Liver (tissue), 3 donors: ENCODE data around the gene ZNF335.

Source experiments
- EGR1 ChIP-seq, 2 donors: IDR thresholded peaks; 2 replicates each; pipeline ENCODE4 v1.6.1; 2016 to 2018; ENCODE audit warnings: antibody characterized with exemption in 2 of 2, low read depth in 2 of 2
- FOXA1 ChIP-seq: IDR thresholded peaks from 2 replicates; pipeline ENCODE4 v1.6.1; 2016; ENCODE audit warnings: antibody characterized with exemption
- FOXA2 ChIP-seq: IDR thresholded peaks from 2 replicates; pipeline ENCODE4 v1.6.1; 2016; ENCODE audit warnings: antibody characterized with exemption
- GABPA ChIP-seq, 2 donors: IDR thresholded peaks in 1 of 2; conservative IDR thresholded peaks in 1 of 2; 2 replicates each; pipeline ENCODE4 v1.6.1; 2016; ENCODE audit warnings: antibody characterized with exemption in 2 of 2, mild to moderate bottlenecking in 1 of 2, moderate library complexity in 1 of 2
- JUND ChIP-seq, 2 donors: IDR thresholded peaks; 2 replicates each; pipeline ENCODE4 v1.6.1; 2016; ENCODE audit warnings: antibody characterized with exemption in 2 of 2
- RAD21 ChIP-seq, 2 donors: IDR thresholded peaks; 2 replicates each; pipeline ENCODE4 v1.6.1; 2016; ENCODE audit warnings: antibody characterized with exemption in 2 of 2, mild to moderate bottlenecking in 2 of 2
- RXRA ChIP-seq, 2 donors: IDR thresholded peaks; 2 replicates each; pipeline ENCODE4 v1.6.1; 2017 to 2018; ENCODE audit warnings: antibody characterized with exemption in 2 of 2, mild to moderate bottlenecking in 1 of 2
- SP1 ChIP-seq: IDR thresholded peaks from 2 replicates; pipeline ENCODE4 v1.6.1; 2018; ENCODE audit warnings: antibody characterized with exemption, mild to moderate bottlenecking
- TAF1 ChIP-seq: conservative IDR thresholded peaks from 2 replicates; pipeline ENCODE4 v1.6.1; 2016; ENCODE audit warnings: antibody characterized with exemption, mild to moderate bottlenecking
- TF ChIP-seq, protein P1 (sequence below): fragments of 150-350 bp; IDR thresholded peaks from 2 replicates; pipeline ENCODE4 v1.5.1; 2017; ENCODE audit warnings: improper control_type of control experiment, low read depth, low read length; ENCODE audit not compliant: missing input control
- TF ChIP-seq, protein P2 (sequence below): IDR thresholded peaks from 2 replicates; pipeline ENCODE4 v1.6.1; 2016; ENCODE audit warnings: antibody characterized with exemption, mild to moderate bottlenecking
- TF ChIP-seq, protein P3 (sequence below): IDR thresholded peaks from 2 replicates; pipeline ENCODE4 v1.6.1; 2016; ENCODE audit warnings: antibody characterized with exemption
- TF ChIP-seq, protein P4 (sequence below): IDR thresholded peaks from 2 replicates; pipeline ENCODE4 v1.6.1; 2016; ENCODE audit warnings: antibody characterized with exemption
- TF ChIP-seq, protein P5 (sequence below): IDR thresholded peaks from 2 replicates; pipeline ENCODE4 v1.6.1; 2016; ENCODE audit warnings: antibody characterized with exemption
- donor health status: healthy.
- donor health status: healthy.

DNA sequence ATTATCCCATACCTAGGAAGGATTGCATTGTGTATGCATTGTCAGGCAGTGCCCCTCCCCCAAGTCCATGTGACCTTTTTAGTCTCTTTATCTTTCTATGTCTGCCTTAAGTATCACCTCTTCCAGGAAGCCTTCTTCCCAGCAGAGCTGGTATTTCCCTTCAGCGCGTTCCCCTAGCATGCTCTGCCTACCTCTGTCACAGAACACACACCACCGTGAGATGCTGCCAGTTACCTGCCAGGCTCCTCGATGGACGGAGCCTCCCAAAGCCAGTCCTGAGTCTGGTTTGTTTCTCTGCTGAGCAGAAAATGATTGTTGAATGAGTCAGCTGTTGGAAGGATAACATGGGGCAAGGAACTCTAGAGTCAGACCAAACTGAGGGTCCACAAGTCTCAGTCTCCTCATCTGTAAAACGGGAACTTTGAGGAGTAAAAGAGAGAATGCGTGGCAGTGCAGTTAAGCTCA, 11.3 kb upstream of the ZNF335 start:
- TF ChIP-seq, protein P1, sequence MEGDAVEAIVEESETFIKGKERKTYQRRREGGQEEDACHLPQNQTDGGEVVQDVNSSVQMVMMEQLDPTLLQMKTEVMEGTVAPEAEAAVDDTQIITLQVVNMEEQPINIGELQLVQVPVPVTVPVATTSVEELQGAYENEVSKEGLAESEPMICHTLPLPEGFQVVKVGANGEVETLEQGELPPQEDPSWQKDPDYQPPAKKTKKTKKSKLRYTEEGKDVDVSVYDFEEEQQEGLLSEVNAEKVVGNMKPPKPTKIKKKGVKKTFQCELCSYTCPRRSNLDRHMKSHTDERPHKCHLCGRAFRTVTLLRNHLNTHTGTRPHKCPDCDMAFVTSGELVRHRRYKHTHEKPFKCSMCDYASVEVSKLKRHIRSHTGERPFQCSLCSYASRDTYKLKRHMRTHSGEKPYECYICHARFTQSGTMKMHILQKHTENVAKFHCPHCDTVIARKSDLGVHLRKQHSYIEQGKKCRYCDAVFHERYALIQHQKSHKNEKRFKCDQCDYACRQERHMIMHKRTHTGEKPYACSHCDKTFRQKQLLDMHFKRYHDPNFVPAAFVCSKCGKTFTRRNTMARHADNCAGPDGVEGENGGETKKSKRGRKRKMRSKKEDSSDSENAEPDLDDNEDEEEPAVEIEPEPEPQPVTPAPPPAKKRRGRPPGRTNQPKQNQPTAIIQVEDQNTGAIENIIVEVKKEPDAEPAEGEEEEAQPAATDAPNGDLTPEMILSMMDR, result no peak
- TF ChIP-seq RXRA (IDR thresholded peaks at IDR 0.05) (no peak), RAD21 (IDR thresholded peaks at IDR 0.05) (no peak), JUND (IDR thresholded peaks at IDR 0.05) (no peak), EGR1 (IDR thresholded peaks at IDR 0.05; ENCODE audit: low read depth in 2 of 2) (no peak), SP1 (no peak), FOXA1 (no peak), FOXA2 (no peak), GABPA (IDR thresholded peaks at IDR 0.05 in 1 of 2, conservative IDR thresholded peaks at IDR 0.05 in 1 of 2) (no peak), TAF1 (no peak)
- TF ChIP-seq, protein P2, sequence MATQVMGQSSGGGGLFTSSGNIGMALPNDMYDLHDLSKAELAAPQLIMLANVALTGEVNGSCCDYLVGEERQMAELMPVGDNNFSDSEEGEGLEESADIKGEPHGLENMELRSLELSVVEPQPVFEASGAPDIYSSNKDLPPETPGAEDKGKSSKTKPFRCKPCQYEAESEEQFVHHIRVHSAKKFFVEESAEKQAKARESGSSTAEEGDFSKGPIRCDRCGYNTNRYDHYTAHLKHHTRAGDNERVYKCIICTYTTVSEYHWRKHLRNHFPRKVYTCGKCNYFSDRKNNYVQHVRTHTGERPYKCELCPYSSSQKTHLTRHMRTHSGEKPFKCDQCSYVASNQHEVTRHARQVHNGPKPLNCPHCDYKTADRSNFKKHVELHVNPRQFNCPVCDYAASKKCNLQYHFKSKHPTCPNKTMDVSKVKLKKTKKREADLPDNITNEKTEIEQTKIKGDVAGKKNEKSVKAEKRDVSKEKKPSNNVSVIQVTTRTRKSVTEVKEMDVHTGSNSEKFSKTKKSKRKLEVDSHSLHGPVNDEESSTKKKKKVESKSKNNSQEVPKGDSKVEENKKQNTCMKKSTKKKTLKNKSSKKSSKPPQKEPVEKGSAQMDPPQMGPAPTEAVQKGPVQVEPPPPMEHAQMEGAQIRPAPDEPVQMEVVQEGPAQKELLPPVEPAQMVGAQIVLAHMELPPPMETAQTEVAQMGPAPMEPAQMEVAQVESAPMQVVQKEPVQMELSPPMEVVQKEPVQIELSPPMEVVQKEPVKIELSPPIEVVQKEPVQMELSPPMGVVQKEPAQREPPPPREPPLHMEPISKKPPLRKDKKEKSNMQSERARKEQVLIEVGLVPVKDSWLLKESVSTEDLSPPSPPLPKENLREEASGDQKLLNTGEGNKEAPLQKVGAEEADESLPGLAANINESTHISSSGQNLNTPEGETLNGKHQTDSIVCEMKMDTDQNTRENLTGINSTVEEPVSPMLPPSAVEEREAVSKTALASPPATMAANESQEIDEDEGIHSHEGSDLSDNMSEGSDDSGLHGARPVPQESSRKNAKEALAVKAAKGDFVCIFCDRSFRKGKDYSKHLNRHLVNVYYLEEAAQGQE, result no peak
- TF ChIP-seq, protein P3, sequence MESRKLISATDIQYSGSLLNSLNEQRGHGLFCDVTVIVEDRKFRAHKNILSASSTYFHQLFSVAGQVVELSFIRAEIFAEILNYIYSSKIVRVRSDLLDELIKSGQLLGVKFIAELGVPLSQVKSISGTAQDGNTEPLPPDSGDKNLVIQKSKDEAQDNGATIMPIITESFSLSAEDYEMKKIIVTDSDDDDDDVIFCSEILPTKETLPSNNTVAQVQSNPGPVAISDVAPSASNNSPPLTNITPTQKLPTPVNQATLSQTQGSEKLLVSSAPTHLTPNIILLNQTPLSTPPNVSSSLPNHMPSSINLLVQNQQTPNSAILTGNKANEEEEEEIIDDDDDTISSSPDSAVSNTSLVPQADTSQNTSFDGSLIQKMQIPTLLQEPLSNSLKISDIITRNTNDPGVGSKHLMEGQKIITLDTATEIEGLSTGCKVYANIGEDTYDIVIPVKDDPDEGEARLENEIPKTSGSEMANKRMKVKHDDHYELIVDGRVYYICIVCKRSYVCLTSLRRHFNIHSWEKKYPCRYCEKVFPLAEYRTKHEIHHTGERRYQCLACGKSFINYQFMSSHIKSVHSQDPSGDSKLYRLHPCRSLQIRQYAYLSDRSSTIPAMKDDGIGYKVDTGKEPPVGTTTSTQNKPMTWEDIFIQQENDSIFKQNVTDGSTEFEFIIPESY, result no peak
- TF ChIP-seq, protein P4, sequence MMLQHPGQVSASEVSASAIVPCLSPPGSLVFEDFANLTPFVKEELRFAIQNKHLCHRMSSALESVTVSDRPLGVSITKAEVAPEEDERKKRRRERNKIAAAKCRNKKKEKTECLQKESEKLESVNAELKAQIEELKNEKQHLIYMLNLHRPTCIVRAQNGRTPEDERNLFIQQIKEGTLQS, result no peak
- TF ChIP-seq, protein P5, sequence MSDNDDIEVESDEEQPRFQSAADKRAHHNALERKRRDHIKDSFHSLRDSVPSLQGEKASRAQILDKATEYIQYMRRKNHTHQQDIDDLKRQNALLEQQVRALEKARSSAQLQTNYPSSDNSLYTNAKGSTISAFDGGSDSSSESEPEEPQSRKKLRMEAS, result no peak
